Measurements from ENCODE around the gene EPN2.

The EPN2 gene

GRCh38 chr17:19311421-19312215 is 74.5 kb downstream of the EPN2 start:
- no peak for DNase-seq (ENCODE audit: low read depth)

- no peak for DNase-seq (ENCODE audit: low read depth)
Observed at GRCh38 chr17:19312406-19312805, 75.2 kb downstream of the EPN2 start.

GRCh38 chr17:19313066-19313745 is 76.0 kb downstream of the EPN2 start:
- DNase-seq (ENCODE audit: low read depth): no peak

GRCh38 chr17:19313746-19314651 is 76.8 kb downstream of the EPN2 start:
- no peak for DNase-seq (ENCODE audit: low read depth)

- no peak for DNase-seq (ENCODE audit: low read depth)
Observed at GRCh38 chr17:19315104-19315503, 77.9 kb downstream of the EPN2 start.

GRCh38 chr17:19316761-19317358 is 79.7 kb downstream of the EPN2 start:
- DNase-seq (ENCODE audit: low read depth): no peak

- no peak for DNase-seq (ENCODE audit: low read depth)
Observed at GRCh38 chr17:19317359-19318095, 80.4 kb downstream of the EPN2 start.

- no peak for DNase-seq (ENCODE audit: low read depth)
Observed at GRCh38 chr17:19318611-19319010, 81.4 kb downstream of the EPN2 start.

GRCh38 chr17:19319771-19320505 is 82.8 kb downstream of the EPN2 start:
- no peak for DNase-seq (ENCODE audit: low read depth)

- no peak for DNase-seq (ENCODE audit: low read depth)
Observed at GRCh38 chr17:19320876-19321275, 83.7 kb downstream of the EPN2 start.

- DNase-seq (ENCODE audit: low read depth): no peak
Observed at GRCh38 chr17:19321481-19322128, 84.4 kb downstream of the EPN2 start.

- no peak for DNase-seq (ENCODE audit: low read depth)
Observed at GRCh38 chr17:19322129-19322505, 85.0 kb downstream of the EPN2 start.

GRCh38 chr17:19322861-19323260 is 85.7 kb downstream of the EPN2 start:
- DNase-seq (ENCODE audit: low read depth): no peak

- no peak for DNase-seq (ENCODE audit: low read depth)
Observed at GRCh38 chr17:19325542-19325941, 88.4 kb downstream of the EPN2 start.

GRCh38 chr17:19327031-19327783 is 90.0 kb downstream of the EPN2 start:
- no peak for DNase-seq (ENCODE audit: low read depth)

- DNase-seq (ENCODE audit: low read depth): no peak
Observed at GRCh38 chr17:19328441-19329061, 91.4 kb downstream of the EPN2 start.

GRCh38 chr17:19329136-19329535 is 92.0 kb downstream of the EPN2 start:
- DNase-seq (ENCODE audit: low read depth): no peak

- DNase-seq (ENCODE audit: low read depth): no peak
Observed at GRCh38 chr17:19329839-19330238, 92.7 kb downstream of the EPN2 start.

GRCh38 chr17:19330271-19330670 is 93.1 kb downstream of the EPN2 start:
- DNase-seq (ENCODE audit: low read depth): no peak
